Fibroblast of peridontal ligament (primary cell): Measurements from ENCODE around the gene ATP11C.
A peak's percentile ranks its signal among the peaks of the same experiment; 100 is the strongest.
"Not testable (repeated sequence)": the region's sequence is repeated elsewhere in the genome, so short reads cannot be mapped to it uniquely, and the experiment has no call there.

Source experiments
- DNase-seq: peaks from one replicate; pipeline ENCODE4 v3.0.0-alpha.2; 2010; ENCODE audit errors: extremely low read depth

The ATP11C gene

DNA sequence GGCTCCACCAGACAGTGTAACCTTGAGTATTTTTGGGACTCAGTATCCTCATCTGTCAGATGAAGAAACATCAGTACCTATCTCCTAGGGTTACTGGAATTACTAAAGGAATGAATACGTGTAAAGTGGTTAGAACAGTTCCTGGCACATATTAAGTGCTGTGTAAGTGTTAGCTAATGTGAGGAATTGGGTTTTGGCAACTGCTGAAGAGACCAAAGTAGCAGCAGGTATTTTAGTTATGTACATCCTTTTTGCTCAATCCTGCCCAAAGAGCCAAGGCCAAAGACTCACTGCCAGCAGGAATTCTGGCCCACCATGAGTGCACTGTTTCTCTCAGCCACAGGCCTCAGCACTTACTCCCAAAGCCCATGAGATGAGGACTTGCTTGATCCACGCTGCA, 208.2 kb downstream of the ATP11C start:
- no peak for DNase-seq

DNA sequence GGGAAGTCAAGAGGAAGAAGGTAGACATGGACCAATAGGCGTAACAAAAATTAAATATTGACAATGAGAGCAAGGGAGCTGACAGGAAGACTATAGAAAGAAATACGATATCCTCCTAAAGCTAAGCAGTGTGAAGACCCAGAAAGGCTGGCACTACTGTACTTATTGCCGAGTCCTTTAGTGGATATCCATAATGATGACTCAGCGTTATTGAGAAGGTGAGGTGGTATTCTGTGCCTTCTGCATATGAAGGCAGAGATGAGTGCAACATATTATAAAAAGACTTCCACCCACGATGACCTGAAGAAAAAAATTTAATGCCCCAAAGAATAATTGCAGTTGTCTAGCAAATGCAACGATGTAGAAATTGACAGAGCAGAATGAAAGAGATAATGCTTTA, 211.9 kb downstream of the ATP11C start:
- no peak for DNase-seq

DNA sequence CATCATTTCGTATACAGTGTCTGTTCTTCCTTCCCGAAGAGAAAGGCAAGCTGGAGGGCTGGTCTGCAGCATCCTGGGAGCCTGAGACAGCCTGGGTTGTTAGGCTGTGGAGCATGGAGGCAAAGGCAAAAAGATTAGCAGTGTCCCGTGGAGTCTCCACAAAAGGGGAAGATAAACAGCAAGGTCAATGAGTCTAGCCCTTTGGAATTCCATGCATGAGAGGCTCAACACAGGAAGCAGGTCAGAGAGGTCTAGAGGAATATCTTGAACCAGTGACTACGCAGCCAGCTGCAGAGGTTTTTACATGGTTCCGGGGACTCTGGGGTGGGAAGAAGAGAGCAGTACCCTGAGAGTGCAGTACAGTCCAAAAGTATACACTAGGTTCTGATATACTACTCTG, 212.7 kb downstream of the ATP11C start:
- peak; percentile 17 for DNase-seq

DNA sequence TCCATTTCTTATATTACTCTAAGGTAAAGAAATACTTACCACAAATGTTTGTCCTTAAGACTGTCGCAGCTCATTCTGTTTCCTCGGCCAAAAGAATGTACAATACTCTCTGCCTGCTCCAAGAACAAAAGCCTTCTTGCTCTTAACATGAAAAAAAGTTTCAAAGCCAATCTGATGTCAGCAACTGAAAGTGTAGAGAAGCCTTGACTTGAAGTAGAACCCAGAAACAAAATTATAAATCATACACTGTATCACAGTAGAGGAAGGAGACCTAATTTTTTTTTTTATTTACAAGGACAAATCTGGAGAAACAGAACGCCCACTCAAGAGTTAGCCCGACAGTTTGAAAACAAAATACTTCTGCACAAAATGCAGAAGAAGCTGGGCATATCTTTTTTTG, 224.8 kb downstream of the ATP11C start, which contains the start of gene MCF2:
MCF2 (minus strand) TSS at position 101 of the 400 bp plus-strand sequence. CDS start 56,423 bp downstream, outside the sequence.
- DNase-seq, result no peak

DNA sequence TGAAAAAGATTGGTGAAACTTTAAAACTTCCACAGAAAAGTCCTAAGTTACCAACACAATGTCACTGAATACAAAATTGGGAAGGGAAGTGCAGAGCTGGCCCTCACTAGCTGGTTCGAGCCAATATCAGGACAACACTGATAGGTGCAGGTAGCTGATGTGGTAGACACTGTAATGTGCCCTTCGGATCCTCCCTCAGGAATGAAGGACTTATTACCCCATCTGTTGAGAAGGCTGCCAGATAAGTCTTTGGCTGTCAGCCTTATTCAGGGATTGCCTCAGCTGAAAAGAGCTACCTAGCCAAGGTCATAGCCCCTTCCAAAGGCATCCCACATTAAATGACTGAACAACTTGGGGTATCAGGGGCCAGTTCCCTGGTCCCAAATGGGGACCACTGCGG, 230.2 kb downstream of the ATP11C start:
- DNase-seq, result no peak

DNA sequence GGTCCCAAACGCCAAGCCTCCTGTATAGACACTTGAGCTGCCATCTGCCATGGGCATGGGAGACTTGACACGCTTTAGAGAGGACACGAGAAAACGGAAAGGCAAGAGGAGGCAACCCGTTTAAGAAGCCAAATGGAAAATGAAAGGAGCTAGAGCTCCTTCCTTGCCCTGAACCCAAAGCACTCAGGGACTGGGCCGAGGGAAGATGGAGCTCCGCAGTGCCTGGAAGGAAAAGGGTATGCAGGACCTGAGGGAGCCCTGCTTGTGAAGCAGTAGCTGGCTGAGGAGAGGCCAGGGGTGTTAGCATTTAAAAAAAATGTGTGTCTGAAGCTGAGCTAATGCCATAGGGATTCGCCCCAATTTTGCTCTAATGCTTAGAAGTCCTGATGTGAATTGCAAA, 239.9 kb downstream of the ATP11C start:
- DNase-seq, result no peak

DNA sequence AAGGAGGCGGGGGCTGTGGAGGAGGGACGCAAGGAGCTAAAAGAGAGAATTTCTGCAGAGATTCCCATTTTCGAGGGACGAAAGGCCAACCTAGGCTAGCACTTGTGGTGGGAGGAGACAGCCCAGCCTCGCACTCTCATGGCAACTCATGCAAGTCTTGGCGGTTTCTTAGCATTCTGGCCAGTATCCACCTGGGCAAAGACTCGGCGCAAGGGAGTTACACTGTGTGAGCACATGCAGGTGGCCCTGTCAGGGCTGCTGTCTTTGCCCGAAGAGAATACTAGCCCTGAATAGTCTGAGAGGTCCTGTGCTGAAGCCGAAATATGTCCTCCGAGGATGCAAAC, 240.4 kb downstream of the ATP11C start:
- DNase-seq, result no peak

DNA sequence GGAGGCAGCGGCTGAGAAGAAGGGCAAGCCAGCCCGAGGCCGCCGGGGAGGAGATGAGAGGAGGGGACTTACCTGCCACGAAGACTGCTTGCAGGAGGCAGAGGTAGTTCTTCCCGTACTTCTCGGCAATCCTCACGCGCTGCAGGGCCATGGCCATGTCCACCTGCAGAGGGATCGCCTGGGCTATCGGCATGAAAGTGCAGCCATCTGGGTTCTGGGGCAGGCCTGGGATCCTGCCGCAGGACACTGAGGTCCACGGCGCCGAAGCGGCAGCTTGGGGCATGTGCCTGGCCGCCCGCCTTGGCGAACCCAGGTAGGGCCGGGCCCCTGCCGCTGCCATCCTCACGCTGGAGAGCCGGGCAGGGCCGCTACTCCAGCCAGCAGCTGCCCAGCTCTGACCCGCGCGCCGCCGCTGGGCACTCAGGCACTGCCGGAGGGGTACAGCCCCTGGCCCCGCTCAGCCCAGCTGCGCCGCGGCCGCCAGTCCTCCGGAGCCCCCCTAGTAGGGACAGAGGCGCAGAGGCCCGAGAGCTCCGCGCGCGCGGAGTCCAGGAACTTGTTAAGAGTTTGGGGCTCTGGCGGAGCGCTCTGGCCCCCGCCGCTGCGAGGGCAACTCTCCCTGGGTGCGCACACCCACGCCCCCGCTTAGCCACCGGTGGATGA, 240.9 kb downstream of the ATP11C start:
- no peak for DNase-seq

DNA sequence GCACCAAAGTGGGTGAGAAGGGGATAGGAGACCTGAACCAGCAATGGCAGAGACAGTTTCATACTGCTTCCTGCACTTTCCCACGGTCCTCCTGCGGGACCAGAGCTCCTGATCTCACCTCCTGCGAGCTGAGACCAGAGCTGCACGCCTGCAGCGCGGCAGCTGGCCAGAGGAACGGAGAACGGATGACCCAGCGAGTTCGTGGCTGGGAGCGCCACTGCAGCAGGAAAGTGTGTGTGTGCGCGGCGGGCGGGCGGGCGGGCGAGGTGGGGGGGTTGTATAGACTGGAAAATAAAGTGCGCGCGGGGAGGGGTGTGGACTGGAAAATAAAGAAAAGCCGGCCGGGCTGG, 241.4 kb downstream of the ATP11C start:
- no peak for DNase-seq

DNA sequence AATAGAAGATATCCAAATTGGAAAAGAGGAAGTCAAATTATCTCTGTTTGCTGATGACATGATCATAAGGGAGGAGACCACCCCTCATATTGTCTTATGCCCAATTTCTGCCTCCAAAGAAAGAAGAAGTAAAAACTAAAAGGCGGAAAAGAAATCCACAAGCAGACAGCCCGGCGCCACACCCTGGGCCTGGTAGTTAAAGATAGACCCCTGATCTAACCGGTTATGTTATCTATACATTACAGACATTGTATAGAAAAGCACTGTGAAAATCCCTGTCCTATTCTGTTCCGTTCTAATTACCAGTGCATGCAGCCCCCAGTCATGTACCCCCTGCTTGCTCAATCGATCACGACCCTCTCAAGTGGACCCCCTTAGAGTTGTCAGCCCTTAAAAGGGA, 247.7 kb downstream of the ATP11C start:
- DNase-seq, result not testable (repeated sequence)

DNA sequence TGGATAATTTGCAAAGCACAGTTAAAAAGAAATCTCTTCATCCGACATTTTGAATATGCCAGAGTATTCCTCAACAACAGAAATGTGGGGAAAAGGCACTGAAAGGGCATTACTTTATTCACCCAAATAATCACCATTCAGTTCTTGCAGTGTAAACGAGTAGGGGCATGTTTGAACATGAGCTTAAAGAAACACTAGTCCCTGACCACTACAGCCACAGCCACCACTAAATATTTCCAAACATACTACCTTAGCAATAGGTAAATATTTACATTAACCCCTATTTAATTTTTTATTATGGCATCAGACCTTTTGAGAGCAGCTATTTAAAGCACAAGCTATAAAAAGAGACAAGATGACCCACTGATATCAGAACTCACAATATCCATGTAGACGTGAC, 252.5 kb downstream of the ATP11C start:
- DNase-seq, result no peak
